ENCODE results near the gene RBM6. TPM values are rescaled to one million over a fixed set of nuclear protein-coding genes. Genes with fewer than 3 reads are reported as not detected.
A peak's percentile ranks its signal among the peaks of the same experiment; 100 is the strongest.
"Not testable (repeated sequence)": the region's sequence is repeated elsewhere in the genome, so short reads cannot be mapped to it uniquely, and the experiment has no call there.

Gene RBM6
- total and polyA plus RNA-seq, 12 donors: 34.8 to 700 (median 82.2) TPM

DNA sequence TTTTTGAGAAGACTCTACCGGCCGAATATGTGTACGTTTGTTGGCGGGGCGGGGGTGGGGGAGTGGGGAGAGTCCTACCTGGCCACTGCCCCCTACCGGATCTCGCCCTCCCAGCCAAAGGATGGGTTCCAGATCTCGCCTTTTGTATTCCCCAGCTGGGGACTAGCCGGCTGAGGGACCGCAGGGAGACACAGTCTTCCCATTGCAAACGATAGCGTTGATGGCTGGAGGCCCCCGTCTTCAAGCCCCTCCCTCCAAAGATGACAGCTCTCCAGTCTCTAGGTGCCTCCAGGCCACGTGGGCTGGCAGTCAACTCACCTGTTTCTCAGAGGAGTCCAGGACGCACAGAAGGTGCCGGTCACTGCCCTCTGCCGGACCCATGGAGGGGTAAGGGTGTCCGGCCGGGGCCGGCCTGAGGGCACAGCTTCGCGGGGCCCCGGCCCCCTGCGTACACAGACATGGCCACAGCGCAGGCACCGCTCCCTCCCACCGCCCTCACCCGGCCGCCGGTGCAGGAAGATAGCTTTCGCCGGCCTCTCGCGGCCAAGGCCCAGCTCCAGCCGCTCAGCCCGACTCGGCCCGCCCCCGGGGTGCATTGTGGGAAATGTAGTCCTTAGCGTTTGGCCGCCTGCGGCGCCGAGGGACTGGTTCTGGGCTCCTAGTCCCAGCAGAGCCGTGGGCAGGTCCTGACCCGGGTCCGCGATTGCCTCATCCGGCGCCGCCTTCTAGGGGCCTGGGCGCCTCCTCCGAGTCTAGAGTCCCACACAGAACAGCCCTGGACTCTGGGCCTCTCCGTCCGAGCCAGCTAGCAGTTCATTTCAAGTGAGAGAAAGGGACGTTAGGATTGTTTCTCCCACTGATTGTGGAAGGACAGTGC, 10.4 kb upstream of the RBM6 start, which contains the start of gene MON1A:
TSS of gene MON1A (minus strand) at position 521 of the 877 bp plus-strand sequence. CDS start 16,465 bp downstream, outside the sequence.
- no peaks in the 10 kb centered on the region for H3K27me3 ChIP-seq
- peak; percentile 66 to 74 for TF ChIP-seq POLR2A (IDR thresholded peaks at IDR 0.05)
- TF ChIP-seq, protein P1, sequence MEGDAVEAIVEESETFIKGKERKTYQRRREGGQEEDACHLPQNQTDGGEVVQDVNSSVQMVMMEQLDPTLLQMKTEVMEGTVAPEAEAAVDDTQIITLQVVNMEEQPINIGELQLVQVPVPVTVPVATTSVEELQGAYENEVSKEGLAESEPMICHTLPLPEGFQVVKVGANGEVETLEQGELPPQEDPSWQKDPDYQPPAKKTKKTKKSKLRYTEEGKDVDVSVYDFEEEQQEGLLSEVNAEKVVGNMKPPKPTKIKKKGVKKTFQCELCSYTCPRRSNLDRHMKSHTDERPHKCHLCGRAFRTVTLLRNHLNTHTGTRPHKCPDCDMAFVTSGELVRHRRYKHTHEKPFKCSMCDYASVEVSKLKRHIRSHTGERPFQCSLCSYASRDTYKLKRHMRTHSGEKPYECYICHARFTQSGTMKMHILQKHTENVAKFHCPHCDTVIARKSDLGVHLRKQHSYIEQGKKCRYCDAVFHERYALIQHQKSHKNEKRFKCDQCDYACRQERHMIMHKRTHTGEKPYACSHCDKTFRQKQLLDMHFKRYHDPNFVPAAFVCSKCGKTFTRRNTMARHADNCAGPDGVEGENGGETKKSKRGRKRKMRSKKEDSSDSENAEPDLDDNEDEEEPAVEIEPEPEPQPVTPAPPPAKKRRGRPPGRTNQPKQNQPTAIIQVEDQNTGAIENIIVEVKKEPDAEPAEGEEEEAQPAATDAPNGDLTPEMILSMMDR (IDR thresholded peaks at IDR 0.05): peak in 2 of 6 experiments; percentile 26 to 35
- WGBS, 4 donors: 1 to 3% (median 1%) methylated on average over 8 to 56 of the region's 56 CpGs
- peaks cover 0 to 21% of the 10 kb centered on the region in 2 donors for H3K4me1 ChIP-seq (replicated peaks in 1 of 2)
- intact Hi-C loops (cut with DNase I): no loop called here
- H3K36me3 ChIP-seq (replicated peaks in 1 of 2): no peaks in the 10 kb centered on the region
- peak within 1 kb of the TSS; percentile 12 to 91 (median 72) for H3K4me3 ChIP-seq
- H3K9me3 ChIP-seq (replicated peaks in 1 of 3): no peaks in the 10 kb centered on the region
- peak within 1 kb of the TSS in 4 of 5 donors; percentile 55 to 88 (median 72) for H3K27ac ChIP-seq
- DNase-seq: peak; percentile 95 to 98 (median 96)

GRCh38 chr3:49930168-49930690, 9.7 kb upstream of the RBM6 start:
- H3K4me1 ChIP-seq (replicated peaks in 1 of 2): peaks cover 0 to 21% of the 10 kb centered on the region in 2 donors
- WGBS, 4 donors: 44 to 63% (median 54%) methylated on average over 16 of the region's 16 CpGs
- no peaks in the 10 kb centered on the region for H3K9me3 ChIP-seq (replicated peaks in 1 of 3)
- intact Hi-C loops (cut with DNase I): no loop called here
- H3K27me3 ChIP-seq: no peaks in the 10 kb centered on the region
- DNase-seq: no peak
- H3K36me3 ChIP-seq (replicated peaks in 1 of 2): no peaks in the 10 kb centered on the region
- H3K27ac ChIP-seq: peak overlapping the region in 4 of 5 donors; percentile 55 to 88 (median 72)
- TF ChIP-seq, protein P1 (IDR thresholded peaks at IDR 0.05): no peak
- TF ChIP-seq POLR2A (IDR thresholded peaks at IDR 0.05): no peak
- peak overlapping the region in 2 of 4 donors; percentile 66 to 91 for H3K4me3 ChIP-seq

DNA sequence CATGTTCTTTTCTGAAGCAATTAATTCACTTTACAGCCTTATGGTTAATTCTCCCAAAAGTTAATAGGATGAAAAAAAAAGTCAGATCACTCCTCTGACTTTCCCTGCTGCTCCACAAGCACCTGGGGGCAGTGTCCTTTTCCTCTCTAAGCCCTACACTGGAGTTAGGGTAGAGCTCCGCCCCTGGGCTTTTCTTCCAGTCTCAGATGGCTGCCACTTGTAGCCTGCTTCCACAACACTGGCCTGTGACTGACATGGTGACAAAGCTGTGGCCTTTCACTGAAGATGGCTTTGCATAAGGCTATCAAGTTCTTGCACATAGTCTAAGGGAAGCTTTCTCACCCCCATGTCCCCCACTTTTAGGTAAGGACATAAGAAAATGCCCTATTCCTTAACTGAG, 9.0 kb upstream of the RBM6 start:
- no peaks in the 10 kb centered on the region for H3K9me3 ChIP-seq (replicated peaks in 1 of 3)
- intact Hi-C loops (cut with DNase I): no loop called here
- H3K27ac ChIP-seq: no peak overlapping the region
- TF ChIP-seq, protein P1 (IDR thresholded peaks at IDR 0.05): no peak
- 77 to 92% (median 83%) methylated on average over 1 of the region's 1 CpG for WGBS, 4 donors
- peaks cover 0 to 21% of the 10 kb centered on the region in 2 donors for H3K4me1 ChIP-seq (replicated peaks in 1 of 2)
- no peaks in the 10 kb centered on the region for H3K27me3 ChIP-seq
- H3K36me3 ChIP-seq (replicated peaks in 1 of 2): no peaks in the 10 kb centered on the region
- H3K4me3 ChIP-seq: no peak overlapping the region
- DNase-seq: peak in 1 of 7 donors; percentile 36

DNA sequence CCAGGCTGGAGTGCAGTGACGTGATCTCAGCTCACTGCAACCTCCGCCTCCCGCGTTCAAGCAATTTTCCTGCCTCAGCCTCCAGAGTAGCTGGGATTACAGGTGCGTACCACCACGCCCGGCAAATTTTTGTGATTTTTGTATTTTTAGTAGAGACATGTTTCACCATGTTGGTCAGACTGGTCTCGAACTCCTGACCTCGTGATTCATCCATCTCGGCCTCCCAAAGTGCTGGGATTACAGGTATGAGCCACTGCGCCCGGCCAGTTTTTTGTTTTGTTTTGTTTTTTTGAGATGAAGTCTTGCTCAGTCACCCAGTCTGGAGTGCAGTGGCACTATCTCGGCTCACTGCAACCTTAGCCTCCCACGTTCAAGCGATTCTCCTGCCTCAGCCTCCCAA, 7.7 kb upstream of the RBM6 start:
- DNase-seq; intact Hi-C loops (cut with DNase I): not testable (repeated sequence)
- 86 to 93% (median 91%) methylated on average over 15 of the region's 15 CpGs for WGBS, 4 donors

More for the DNA sequence above, 7.7 kb upstream of the RBM6 start:
- not testable (repeated sequence) for H3K27ac ChIP-seq; H3K27me3 ChIP-seq; H3K9me3 ChIP-seq (replicated peaks in 1 of 3); H3K36me3 ChIP-seq (replicated peaks in 1 of 2); H3K4me3 ChIP-seq
- peaks cover 5 to 27% of the 10 kb centered on the region in 2 donors for H3K4me1 ChIP-seq (replicated peaks in 1 of 2)

Data from adrenal gland (tissue), 12 donors.